HFF-Myc (cell line): ENCODE data around the gene ARRB1.

Experiments
- DNase-seq: peaks from one replicate; pipeline ENCODE4 v3.0.0-alpha.2; 2011; ENCODE audit warnings: low read depth; ENCODE audit errors: extremely low read depth
- H3K4me3 ChIP-seq: replicated peaks from 2 replicates; pipeline ENCODE4 v1.5.1; 2011; ENCODE audit warnings: low read depth, mild to moderate bottlenecking, control low read depth, low read length
- CTCF ChIP-seq: IDR thresholded peaks from 2 replicates; pipeline ENCODE4 v1.5.1; 2012; ENCODE audit warnings: mild to moderate bottlenecking, low read depth, low read length, control low read depth; ENCODE audit errors: missing control alignments

ARRB1 gene

DNA sequence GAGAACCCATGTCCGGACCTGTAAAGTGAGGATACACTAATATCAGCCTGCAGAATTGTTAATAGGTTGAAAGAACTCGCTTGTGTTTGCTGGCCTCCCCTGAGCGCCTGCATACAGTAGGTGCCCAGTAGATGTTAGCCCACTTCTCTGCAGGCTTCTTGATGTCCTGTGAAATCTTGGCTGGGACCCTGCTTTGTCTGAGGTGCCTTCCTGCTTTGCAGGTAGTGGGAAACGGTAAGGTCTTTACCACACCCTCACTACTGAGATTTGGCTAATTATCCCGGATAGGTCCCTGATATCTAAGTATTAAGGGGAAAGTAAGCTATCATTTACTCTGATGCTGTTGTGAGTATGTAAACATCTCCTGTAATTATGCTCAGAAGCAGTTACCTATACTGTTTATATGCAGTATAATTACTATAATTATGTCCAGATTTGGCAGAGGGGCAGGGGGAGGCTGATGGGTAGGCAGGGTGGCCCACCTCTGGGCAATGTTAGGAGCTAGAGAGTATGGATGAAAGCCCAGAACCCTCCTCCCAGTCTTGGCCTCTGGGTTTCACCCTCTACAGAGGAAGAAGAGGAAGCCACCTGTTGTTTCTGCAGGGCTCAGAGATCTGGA, 1.2 kb upstream of the ARRB1 start:
- H3K4me3 ChIP-seq: peak overlapping the region; percentile 72
- TF ChIP-seq CTCF: no peak
- DNase-seq: no peak

DNA sequence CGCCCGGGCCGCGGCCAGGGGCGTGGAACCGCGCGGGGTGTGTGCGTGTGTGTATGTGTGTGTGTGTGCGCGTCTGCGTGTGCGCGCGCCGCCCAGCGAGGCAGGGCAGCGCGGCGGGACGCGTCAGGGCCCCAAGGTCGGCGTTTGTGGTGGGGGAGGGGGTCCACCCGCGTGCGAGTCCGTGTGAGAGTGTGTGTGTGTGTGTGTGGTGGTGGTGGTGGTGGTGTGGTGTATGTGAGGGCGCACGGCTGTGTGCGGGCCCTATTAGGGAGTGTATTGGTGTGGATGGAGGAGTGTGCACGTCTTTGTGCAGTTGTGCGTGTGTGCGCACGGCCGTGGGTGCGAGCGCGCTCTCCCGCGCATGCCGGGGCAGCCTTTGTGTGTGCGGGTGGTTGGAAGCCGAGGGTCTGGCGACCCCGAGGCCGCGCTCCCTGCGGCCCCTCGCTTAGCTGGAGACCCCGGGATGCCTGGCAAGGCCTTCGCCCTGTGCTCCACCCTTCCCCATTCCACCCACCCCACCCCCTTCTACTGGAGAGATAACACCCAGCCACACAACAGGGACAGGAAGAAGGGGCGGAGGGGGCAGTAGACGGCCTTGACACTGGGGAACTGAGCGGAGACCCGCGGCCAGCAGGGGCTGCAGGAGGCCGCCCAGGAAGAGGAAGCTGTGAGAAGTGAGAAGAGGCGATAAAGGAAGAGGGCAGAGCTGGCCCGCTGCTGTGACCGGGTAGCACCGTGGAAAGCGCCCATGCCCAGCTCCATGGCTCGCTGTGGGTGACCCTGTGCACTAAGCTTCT, 528 bp upstream of the ARRB1 start:
- peak overlapping the region; percentile 72 for H3K4me3 ChIP-seq
- no peak for DNase-seq
- TF ChIP-seq CTCF: no peak

DNA sequence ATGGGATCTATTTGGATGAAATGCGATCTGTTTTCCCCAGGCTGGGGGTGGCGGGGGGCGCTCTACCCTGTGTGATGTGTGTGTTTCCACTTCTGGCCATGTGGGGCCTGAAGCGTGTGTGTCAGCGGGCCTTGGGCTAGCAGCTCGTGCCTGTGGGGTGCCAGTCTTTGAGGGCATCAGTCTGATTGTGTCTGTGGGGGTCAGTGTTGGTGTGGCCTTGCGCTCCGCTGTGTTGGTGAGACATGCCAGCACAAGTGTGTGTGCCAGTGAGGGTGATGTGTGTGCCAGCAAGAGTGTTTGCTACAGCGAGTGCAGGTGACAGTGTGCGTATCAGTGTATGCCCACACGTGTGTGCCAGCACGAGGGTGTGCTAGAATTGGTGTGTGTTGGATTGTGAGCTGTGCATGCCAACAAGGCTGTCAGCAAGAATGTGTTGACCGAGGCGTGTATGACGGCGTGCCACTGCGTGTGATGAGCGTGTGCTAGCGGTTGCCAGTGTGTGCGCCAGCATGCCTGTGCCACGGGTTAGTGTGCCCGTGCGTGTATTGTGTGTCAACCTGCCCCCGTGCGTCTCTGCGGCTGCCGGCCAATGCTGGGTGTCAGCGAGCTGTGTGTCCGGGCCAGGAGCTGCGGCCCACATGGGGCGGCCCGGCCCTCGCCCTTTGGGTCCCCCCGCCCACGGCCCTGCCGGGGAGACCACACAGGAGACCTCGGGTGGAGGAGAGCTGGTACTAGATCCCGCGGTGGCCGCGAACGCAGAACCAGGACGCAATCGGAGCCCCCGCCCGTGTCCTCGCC, 519 bp downstream of the ARRB1 start:
- peak overlapping the region; percentile 72 for H3K4me3 ChIP-seq
- peak; percentile 10 for TF ChIP-seq CTCF
- no peak for DNase-seq

DNA sequence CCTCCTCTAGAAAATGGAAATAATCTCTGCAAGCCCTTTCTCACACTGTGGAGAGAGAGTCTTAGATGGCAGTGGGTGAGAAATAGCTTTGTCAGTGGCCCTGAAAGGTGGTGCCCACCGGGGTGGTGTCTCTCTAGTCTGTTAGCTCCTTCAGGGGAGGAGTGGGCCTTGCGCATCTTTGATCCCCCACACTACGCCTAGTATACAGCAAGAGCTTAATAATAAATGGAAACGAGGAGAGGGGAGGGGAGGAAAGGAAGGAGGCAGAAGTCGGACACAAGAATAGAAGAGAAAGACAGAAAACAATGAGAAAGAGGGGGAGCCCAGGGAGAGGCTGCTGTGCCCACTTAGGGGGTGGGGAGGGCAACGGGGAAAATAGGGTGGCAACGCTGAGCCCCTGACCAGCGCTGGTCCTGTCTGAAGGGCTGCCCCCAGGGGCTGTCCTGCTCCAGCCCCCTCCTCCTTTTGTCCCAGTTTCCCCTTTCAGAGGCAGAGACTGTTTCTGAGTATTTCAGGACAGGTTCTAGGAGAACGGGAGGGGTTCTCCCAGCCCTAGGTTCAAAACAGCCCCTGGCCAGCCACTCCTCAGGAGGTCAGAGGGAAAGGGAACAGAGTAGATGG, 1.2 kb downstream of the ARRB1 start:
- TF ChIP-seq CTCF: no peak
- no peak for DNase-seq
- peak overlapping the region; percentile 72 for H3K4me3 ChIP-seq

DNA sequence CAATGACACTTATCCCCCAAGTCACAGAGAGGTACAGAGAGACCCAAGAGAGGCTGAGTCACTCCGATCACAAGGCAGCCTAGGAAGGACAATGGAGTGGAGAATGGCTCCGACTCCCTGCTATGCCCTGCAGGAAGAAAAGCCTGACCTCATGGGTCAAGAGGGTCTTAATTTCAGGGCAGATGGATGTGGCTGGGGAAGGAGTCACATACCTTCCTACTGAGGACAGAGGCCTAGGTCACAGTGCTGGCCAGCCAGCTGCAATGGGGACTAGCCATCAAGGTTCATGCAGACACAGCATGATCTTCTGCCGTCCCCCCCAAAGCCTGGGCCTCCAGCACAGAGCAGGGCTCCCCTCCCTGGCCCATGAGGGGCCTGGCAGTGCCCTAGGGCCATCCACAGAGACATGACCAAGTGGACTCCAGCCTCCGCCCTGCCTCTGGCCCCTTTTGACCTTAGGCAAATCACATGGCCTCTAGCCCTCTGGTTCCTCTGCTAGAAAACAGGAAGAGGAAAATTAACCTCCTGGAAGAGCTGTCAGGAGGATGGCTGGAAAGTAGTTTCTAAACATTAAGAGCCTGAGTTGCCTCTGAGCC, 1.8 kb downstream of the ARRB1 start:
- no peak for DNase-seq
- H3K4me3 ChIP-seq: peak overlapping the region; percentile 72
- no peak for TF ChIP-seq CTCF
